Stomach (tissue), 9 donors: ENCODE data around the gene C17orf50. TPM values are rescaled to one million over a fixed set of nuclear protein-coding genes. Genes with fewer than 3 reads are reported as not detected.
A peak's percentile ranks its signal among the peaks of the same experiment; 100 is the strongest.

ENCODE experiments used
- DNase-seq, 2 donors: peaks; one replicate each; pipeline versions ENCODE4 v3.0.0 to v3.0.0-alpha.2; 2013 to 2019
- H3K27ac ChIP-seq, 5 donors: fragments of 200-600 bp in 4 of 5; sonication (generic) in 4 of 5; one replicate each; pipeline ENCODE4 v1.5.1; 2013 to 2019; ENCODE audit warnings: mild to moderate bottlenecking in 1 of 5, moderate library complexity in 1 of 5
- H3K27me3 ChIP-seq, 3 donors: fragments of 200-600 bp; sonication (generic); one replicate each; pipeline ENCODE4 v1.5.1; 2017 to 2019; ENCODE audit warnings: mixed run types in 1 of 3
- H3K36me3 ChIP-seq, 4 donors: fragments of 200-600 bp; sonication (generic); 1 replicate in 3 of 4; 2 replicates in 1 of 4; pipeline ENCODE4 v1.5.1; 2016 to 2019
- H3K4me1 ChIP-seq, 4 donors: fragments of 200-600 bp; sonication (generic); one replicate each; pipeline ENCODE4 v1.5.1; 2016 to 2019
- H3K4me3 ChIP-seq, 4 donors: fragments of 200-600 bp; sonication (generic) in 3 of 4; one replicate each; pipeline ENCODE4 v1.5.1; 2016 to 2019; ENCODE audit warnings: mild to moderate bottlenecking in 1 of 4
- H3K9me3 ChIP-seq, 4 donors: fragments of 200-600 bp; sonication (generic); one replicate each; pipeline ENCODE4 v1.5.1; 2016 to 2019
- EP300 ChIP-seq: sonication (generic); formaldehyde crosslinking; IDR thresholded peaks from one replicate; pipeline ENCODE4 v1.6.1; 2017; ENCODE audit warnings: antibody characterized with exemption
- POLR2A ChIP-seq, 4 donors: fragments of 450-650 bp; IDR thresholded peaks; one replicate each; pipeline ENCODE4 v1.6.1; 2016; ENCODE audit warnings: antibody characterized with exemption in 4 of 4, control low read depth in 2 of 4, mild to moderate bottlenecking in 1 of 4, moderate library complexity in 1 of 4
- POLR2AphosphoS5 ChIP-seq, 3 donors: sonication (generic); formaldehyde crosslinking; IDR thresholded peaks; one replicate each; pipeline ENCODE4 v1.6.1; 2016; ENCODE audit warnings: antibody characterized with exemption in 3 of 3
- WGBS, 5 donors: extraction: QIAGEN DNeasy Blood & Tissue Kit in 3 of 5; methylation state at CpG; one replicate each; pipeline versions ENCODE4 v1.1.5 to v1.1.7; 2013 to 2018; 5-methylcytosine and 5-hydroxymethylcytosine counted together
- intact Hi-C: fragments of 100-400 bp; cut with DNase I; formaldehyde crosslinking; loops from one replicate; pipeline ENCODE4 v1.15.1; 2023; ENCODE audit warnings: low total_unique reads
- polyA plus RNA-seq, 3 donors: library from polyadenylated mRNA; stranded (reverse); fragments of 200-250 nt; gene quantifications; one replicate each; pipeline ENCODE4 v1.2.3, GENCODE V29; 2013
- total RNA-seq, 5 donors: library from RNA; depleted of rRNA; stranded (reverse); fragments of >200 nt; gene quantifications; one replicate each; pipeline versions ENCODE4 v1.1.0 to v1.2.3, GENCODE V29; 2014 to 2016
- TF ChIP-seq, protein P1 (sequence below), 7 experiments: fragments of 450-650 bp in 4 of 7; fragments of 200-600 bp in 3 of 7; sonication (generic) in 3 of 7; IDR thresholded peaks; one replicate each; pipeline ENCODE4 v1.5.1; 2016 to 2019; ENCODE audit warnings: antibody characterized with exemption in 7 of 7, control low read depth in 2 of 7, mild to moderate bottlenecking in 1 of 7
- donor health status: healthy with polysubstance abuse.
- donor health status: Bipolar disorder and iron deficiency.
- donor health status: healthy.

Gene C17orf50
- total and polyA plus RNA-seq, 8 donors: not detected

- peaks cover 0 to 55% (median 7%) of the 10 kb centered on the region in 3 donors for H3K27me3 ChIP-seq
- 0 to 4% (median 1%) methylated on average over 27 to 88 of the region's 89 CpGs for WGBS, 5 donors
- intact Hi-C loops: no loop called here
- peak within 1 kb of the TSS; percentile 57 to 76 (median 68) for H3K27ac ChIP-seq
- no peaks in the 10 kb centered on the region for H3K9me3 ChIP-seq
- TF ChIP-seq, protein P1, sequence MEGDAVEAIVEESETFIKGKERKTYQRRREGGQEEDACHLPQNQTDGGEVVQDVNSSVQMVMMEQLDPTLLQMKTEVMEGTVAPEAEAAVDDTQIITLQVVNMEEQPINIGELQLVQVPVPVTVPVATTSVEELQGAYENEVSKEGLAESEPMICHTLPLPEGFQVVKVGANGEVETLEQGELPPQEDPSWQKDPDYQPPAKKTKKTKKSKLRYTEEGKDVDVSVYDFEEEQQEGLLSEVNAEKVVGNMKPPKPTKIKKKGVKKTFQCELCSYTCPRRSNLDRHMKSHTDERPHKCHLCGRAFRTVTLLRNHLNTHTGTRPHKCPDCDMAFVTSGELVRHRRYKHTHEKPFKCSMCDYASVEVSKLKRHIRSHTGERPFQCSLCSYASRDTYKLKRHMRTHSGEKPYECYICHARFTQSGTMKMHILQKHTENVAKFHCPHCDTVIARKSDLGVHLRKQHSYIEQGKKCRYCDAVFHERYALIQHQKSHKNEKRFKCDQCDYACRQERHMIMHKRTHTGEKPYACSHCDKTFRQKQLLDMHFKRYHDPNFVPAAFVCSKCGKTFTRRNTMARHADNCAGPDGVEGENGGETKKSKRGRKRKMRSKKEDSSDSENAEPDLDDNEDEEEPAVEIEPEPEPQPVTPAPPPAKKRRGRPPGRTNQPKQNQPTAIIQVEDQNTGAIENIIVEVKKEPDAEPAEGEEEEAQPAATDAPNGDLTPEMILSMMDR (IDR thresholded peaks at IDR 0.05): no peak
- TF ChIP-seq POLR2AphosphoS5 (IDR thresholded peaks at IDR 0.05): peak in 2 of 3 donors; percentile 23 to 32
- H3K4me3 ChIP-seq: peak within 1 kb of the TSS; percentile 65 to 84 (median 66)
- DNase-seq: peak; percentile 64 to 87
- H3K4me1 ChIP-seq: peaks cover 16 to 55% (median 33%) of the 10 kb centered on the region in 4 donors
- no peaks in the 10 kb centered on the region for H3K36me3 ChIP-seq
These were observed 34.6 kb downstream of the C17orf50 start, which contains the start of gene MMP28 for GRCh38 chr17:35795007-35795870. TSS of gene MMP28 (minus strand) at chr17:35795641. CDS start at chr17:35795377, 264 bp downstream.

DNA sequence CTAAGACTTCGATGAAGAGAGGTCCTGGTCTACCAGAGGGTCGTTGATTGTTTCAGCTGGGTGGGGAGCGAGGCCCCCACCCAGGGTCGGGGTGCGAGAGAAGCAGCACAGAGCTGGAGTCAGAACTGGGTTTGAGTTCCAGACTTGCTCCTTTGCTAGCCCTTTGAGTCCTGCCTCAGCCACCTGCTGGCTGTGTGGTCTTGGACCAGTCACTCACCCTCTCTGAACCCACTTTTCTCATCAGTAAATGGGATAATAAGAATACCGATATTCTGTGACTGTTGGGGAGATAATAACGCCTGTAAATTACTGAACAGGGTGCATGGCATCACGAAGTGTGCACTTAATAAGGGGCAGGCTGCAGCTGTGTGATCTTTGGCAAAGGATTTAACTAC lies 35.2 kb downstream of the C17orf50 start:
- Histone ChIP-seq H3K36me3 (no peaks in the 10 kb centered on the region), H3K9me3 (no peaks in the 10 kb centered on the region), H3K4me1 (peaks cover 19 to 61% (median 38%) of the 10 kb centered on the region in 4 donors), H3K27ac (peak overlapping the region in 4 of 5 donors; percentile 57 to 76 (median 71)), H3K4me3 (peak overlapping the region; percentile 65 to 84 (median 66)), H3K27me3 (peaks cover 0 to 55% (median 7%) of the 10 kb centered on the region in 3 donors)
- 24 to 38% (median 34%) methylated on average over 7 to 8 of the region's 8 CpGs for WGBS, 5 donors
- no peak for DNase-seq
- intact Hi-C loops: no loop called here
- TF ChIP-seq POLR2AphosphoS5 (IDR thresholded peaks at IDR 0.05): no peak
- no peak for TF ChIP-seq EP300
- TF ChIP-seq POLR2A (IDR thresholded peaks at IDR 0.05): no peak
- TF ChIP-seq, protein P1 (IDR thresholded peaks at IDR 0.05): no peak

DNA sequence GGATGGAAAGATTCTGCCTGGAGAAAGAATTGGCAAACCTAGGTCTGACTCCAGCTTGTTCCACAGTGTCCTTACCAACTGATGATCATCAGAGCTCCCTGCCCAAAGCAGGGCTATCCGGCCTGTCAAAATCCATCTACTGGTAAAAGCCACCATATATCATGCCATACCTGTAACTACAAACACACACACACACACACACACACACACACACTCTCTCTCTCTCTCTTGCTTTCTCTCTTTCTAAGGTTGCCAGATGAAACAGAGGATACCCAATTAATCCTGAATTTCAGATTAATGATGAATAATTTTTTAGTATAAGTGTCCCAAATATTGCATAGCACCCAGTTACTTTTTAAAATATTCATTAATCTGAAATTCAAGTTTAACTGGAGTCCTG lies 36.3 kb downstream of the C17orf50 start:
- Histone ChIP-seq H3K27ac (no peak overlapping the region), H3K9me3 (no peaks in the 10 kb centered on the region), H3K36me3 (no peaks in the 10 kb centered on the region), H3K4me1 (peaks cover 23 to 72% (median 48%) of the 10 kb centered on the region in 4 donors), H3K4me3 (no peak overlapping the region), H3K27me3 (peaks cover 0 to 55% (median 7%) of the 10 kb centered on the region in 3 donors)
- intact Hi-C loops: no loop called here
- TF ChIP-seq POLR2A (IDR thresholded peaks at IDR 0.05) (no peak), POLR2AphosphoS5 (IDR thresholded peaks at IDR 0.05) (no peak), EP300 (no peak)
- TF ChIP-seq, protein P1 (IDR thresholded peaks at IDR 0.05): no peak
- WGBS, 5 donors: 85 to 100% (median 93%) methylated on average over 1 of the region's 1 CpG
- no peak for DNase-seq

GRCh38 chr17:35797370-35797769 lies 36.7 kb downstream of the C17orf50 start:
- no peak for TF ChIP-seq POLR2A (IDR thresholded peaks at IDR 0.05)
- TF ChIP-seq EP300: no peak
- TF ChIP-seq, protein P1 (IDR thresholded peaks at IDR 0.05): no peak
- TF ChIP-seq POLR2AphosphoS5 (IDR thresholded peaks at IDR 0.05): no peak
- H3K9me3 ChIP-seq: no peaks in the 10 kb centered on the region
- 36 to 67% (median 51%) methylated on average over 4 of the region's 4 CpGs for WGBS, 5 donors
- intact Hi-C loops: no loop called here
- no peak overlapping the region for H3K27ac ChIP-seq
- no peak overlapping the region for H3K4me3 ChIP-seq
- no peaks in the 10 kb centered on the region for H3K36me3 ChIP-seq
- peaks cover 0 to 55% (median 7%) of the 10 kb centered on the region in 3 donors for H3K27me3 ChIP-seq
- H3K4me1 ChIP-seq: peaks cover 26 to 76% (median 51%) of the 10 kb centered on the region in 4 donors
- DNase-seq: no peak
